Medulla oblongata (tissue), 1 donor: ENCODE measurements around the gene ANK3.
"Not testable (repeated sequence)": the region's sequence is repeated elsewhere in the genome, so short reads cannot be mapped to it uniquely, and the experiment has no call there.

ENCODE experiments used
- DNase-seq: peaks from one replicate; pipeline ENCODE4 v3.0.0-alpha.2; 2015; ENCODE audit errors: extremely low spot score

ANK3 gene

DNA sequence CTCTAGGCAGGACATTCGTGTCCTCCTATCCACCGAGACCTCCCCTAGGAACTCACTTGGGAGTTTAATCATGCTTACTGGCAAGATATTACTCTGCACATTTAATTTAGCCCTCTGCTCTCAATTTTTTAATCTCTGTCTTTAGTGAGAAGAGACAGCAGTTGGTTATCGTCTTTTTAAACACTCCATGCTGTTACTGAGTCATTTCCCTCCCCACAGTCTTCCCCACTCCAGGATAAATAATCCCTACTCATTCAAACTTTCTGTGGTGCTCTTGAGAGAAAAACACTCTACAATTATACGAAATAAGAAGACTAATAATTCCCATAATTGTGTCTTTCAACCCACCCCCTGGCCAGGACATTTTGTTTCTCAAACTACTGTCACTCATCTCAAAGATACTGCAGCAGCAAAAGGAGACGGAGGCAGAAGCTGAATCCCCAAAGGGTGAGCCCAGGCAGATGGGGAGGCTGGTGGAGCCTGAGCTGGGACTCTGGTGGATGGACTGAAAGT is 84.2 kb downstream of the ANK3 start:
- no peak for DNase-seq

DNA sequence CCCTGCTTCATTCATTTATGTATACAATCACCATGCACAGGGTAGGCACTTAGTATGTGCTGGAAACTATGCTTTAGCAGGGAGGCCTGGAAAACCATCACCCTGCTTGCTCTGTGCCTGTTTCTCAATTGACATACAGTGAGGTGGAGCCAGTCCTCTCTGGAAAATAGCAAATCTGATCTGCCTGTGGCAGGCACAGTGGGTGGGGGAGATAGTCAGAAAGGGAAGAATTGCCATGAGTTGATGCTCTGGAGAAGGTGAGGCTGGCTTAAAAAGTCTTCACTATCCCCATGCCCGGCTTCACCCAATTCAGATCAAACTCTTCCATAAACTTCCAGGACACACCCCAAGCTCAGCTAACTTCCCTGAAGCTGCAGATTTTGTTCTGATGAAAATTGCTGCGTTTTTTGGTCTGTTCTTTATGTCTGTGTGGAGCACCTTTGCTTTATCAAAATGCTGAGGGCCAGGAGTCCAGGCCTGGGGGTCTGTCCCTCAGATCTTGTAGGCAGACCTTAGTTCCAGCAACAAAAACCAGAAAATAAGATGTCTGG is 84.8 kb downstream of the ANK3 start:
- DNase-seq: no peak

DNA sequence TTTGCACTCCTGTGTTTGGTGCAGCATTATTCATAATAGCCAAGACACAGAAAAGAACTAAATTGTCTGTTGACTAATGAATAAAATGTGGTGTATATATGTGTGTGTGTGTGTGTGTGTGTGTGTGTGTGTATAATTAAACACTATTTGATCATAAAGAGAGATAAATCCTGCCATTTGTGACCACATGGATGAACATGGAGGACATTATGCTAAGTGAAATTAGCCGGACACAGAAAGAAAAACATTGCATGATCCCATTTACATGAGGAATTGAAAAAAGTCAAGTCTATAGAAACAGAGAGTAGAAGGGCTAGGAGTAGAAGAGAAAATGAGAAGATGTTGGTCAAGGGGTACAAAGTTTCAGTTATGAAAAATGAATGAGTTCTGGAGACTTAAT is 85.9 kb downstream of the ANK3 start:
- DNase-seq: no peak

DNA sequence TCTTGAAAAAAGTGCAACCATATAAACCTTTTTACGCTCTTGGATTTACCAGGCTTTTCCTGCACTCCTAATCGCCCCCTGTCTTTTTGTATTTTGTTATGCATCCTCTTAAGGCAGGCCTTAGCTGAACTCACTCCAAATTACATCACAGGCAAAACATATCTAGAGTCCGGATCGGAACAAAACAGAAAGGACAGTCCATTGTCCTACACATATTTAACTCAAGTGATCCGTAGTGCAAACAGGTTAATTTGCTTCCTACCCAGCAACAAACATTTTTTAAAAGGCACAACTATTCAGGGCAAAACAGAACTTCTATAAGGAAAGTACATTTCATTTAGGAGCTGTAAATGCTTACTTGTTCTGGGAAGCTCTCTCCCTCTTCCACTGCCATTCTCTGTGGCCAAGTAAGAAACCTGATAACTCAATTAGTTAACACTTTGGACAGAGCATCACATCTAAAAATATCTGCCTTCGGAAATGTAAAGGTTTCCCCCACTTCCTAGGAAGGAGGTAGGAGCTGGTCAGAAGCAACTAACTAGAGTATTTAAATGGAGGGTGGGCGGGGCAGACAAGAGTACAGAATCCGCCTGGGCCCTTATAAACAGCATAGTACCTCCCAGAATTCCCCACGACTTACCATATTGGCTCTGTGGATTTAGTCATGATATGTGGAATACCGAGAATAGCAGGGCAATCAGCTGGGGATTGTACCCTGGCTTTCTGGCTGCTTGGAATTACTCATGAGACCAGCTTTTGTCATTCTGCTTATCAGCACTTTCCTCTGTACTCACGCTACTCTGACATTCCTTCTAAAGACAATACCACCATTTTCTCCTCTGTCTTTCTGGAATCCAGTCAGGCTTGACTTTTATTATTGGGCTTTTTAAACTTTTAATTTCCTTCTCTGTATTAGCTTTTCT is 89.5 kb downstream of the ANK3 start:
- peak; percentile 46 for DNase-seq

DNA sequence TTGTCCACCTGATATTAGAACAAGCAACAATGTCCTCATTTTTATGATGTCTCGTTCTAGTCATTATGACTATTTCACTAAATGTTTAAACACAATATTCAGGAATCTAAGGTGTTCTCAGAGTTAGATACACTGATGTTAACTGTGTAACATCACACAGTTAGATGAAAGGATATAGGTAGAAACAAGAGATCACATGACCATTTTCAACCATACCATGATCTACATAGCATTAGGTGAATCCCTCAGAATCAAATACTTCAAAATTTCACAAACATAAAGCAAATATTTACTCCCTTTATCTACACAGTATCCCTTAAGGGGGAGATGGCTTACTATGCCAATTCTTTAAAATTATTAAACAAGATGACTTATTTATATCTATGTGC is 90.3 kb downstream of the ANK3 start:
- DNase-seq: no peak

DNA sequence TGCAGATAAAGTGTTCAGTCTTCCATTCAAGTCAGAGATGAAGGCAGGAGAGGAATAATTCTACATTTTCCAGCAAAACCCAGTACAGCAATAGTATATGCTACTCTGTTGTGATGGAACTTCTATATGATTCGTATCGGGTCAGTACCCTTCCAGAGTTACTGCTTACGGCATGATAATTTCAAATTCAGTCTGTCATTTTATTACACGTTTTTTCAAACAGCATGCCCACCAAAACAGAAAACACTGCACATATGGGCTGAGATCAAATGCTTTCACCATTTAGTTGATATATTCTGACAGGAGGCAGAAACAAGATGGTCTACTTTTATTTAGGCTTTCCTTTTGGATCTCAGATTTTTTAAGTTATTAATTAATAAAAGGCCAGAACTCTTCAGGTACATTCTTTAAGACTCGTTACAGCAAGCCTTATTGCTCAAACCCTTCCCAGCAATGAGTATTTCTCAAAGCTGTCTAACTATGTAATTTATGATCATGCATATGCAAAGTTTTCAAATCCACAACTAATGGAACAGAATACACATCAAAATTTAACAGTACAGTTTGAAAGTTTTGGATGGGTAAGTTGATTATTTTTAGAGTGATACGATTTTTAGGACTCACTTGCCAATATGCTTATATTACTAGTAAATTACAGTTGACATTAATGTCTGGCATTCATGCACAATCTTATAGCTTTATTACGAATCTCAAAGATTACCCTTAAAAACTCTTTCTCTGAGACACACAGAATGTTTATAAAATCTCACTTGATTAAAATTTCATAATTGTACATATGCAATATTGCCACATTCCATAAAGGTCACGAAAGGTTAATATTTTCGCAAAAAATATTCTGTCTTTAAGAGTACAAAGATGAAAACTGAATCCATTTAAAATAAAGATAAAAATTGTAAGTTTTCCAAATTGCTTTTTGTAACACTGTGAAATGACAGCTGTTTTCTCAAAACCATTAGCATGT is 91.0 kb downstream of the ANK3 start:
- DNase-seq: no peak

DNA sequence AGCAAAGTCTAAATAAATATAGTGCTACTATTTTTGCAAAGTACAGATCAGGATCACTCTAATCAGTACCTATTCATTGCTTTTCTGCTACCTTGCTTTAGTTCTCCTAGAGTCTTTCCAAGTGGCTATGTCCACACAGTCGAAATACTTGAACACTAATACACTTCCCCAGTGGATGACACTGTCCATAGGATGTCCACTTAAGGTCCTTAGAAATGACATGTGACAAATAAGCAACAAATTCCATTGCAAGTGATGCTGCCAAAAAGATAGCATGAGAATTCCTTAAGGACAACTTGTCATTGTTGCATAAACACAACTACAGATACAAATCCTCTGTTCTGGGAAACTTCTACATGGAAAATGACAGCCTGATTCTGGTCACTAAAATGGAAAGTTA is 93.6 kb downstream of the ANK3 start:
- DNase-seq: no peak

DNA sequence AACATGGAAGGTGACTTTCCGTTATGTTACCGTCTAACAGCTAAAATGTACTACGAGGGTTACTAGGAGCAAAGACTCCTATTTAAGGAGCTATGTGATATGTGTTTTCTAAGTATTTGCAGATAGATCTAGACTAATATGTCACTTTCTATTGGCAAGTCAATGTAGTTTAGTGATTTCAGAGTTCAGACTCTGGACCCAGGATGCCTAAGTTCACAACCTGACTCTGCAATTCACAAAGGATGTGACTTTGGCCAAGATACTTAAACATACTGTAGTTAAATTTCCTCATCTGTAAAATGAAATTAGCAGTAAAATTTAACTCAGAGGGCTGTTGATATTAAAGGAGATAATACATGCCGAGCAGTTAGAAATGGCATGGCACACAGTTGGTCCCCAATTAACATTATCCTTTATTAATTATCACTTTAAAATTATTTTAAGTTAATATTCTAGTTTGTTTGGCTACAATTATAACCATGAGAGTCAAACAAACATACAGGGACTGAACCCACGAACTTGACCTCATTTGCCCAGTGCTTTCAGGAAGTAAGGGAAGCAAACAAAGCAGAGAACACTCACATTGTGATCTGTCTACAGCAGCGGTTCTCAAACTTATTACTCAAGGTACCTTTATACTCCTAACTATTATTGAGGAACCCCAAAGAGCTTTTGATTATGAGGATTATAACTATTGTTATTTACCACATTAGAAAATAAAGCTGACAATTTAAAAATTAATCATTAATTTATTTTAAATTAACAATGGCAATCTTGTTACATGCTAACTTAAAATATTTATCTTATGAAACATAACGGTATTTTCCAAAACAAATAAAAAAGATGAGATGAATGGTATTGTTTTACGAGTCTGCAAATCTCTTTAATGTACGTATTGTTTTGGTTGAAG is 94.4 kb downstream of the ANK3 start:
- no peak for DNase-seq

DNA sequence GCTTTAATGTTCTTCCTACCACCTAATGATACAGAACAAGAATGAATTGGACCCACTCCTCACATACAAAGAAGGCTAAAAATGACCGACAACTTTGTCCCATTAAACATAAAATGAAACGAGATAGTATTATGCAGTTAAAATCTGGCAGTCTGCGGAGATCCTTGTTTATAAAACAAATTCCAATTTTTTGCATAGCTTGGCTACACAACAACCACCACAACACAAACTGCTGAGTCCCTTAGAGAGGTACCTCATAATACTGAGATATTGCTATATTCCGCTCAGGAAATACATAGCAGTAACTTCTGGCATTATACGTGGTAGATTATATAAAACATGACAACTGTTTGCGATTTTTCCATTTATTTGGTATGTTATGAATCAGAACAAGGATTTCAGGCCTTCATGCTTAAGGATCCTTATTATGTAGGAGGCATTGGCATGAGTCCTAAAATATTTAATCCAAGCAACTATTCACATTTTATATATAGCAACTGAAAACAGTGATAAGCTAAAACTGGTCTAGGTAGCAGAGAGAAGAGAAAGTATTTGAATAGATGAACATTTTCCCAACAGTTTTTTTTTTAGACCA is 96.0 kb downstream of the ANK3 start:
- DNase-seq: no peak

DNA sequence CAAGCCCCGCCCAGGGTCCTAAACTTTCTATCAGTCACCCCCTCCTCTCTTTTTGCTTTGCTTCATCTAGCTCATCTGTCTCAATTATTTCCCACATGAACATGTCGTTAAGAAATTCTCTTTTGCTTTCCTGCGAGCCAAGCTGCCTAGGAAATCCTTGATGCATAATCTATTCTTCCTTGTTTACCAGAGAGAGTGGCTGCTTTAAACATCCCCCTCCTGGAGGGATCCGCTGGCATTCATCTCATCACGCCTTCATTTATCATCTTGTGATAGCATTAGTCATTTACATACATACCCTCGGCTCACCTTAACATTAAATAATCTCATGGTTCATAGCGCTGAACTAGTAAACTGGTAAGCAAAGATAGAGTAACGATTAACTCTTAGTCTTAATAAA is 96.7 kb downstream of the ANK3 start:
- no peak for DNase-seq

DNA sequence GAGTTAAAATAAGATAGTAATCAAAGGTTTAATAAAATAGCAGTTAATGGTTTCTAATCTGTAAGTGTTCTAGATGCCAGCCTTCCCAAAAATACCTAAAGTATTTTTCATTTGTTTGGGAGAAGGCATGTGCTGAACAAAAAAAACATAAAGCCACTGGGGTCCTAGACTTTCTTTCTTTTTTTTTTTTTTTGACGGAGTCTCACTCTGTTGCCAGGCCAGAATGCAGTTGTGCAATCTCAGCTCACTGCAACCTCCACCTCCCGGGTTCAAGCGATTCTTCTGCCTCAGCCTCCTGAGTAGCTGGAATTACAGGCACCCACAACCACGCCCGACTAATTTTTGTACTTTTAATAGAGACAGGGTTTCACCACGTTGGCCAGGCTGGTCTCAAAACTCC is 97.1 kb downstream of the ANK3 start:
- not testable (repeated sequence) for DNase-seq

DNA sequence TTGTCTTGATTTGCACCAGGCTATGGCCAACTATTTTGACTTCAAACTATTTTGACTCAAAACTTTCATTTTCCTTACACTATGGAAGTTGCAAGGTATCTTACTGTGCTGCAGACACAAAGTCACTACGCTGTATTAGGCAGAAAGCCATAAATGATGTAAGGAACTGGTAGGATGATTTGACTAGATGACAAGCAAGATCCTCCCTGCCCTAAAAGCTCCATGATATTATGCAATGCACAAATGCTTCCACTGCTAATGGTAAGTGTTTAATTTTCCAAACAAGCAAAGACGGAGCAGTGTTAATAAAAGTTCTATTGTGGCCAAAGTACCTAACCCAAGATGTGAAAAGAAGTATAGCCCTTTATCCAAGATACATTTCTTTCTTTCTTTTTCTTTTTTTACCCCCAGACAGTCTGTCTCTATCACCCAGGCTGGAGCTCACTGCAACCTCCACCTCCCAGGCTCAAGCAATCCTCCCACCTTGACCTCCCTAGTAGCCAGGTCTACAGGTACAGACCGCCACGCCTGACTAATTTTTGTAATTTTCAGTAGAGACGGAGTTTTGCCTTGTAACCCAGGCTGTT is 98.2 kb downstream of the ANK3 start:
- DNase-seq: no peak

DNA sequence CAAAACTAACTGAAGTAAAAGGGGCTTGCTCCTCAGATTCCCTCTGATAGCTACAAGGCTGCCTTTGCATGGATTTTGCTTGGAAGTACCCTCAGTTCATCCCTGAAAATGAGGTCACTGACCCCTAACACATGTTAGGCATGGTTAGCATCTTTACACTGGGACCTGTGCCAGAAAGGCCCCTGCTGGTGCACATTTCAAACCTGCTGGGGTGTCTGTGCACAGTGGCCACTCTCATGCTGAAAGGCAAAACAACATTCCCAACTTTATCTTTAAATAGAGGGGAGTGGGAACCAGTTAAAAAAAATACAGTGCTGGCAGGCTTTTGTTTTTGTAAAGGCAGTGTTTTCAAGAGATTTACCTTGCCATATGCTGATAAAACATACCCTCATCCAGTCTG is 99.1 kb downstream of the ANK3 start:
- no peak for DNase-seq

DNA sequence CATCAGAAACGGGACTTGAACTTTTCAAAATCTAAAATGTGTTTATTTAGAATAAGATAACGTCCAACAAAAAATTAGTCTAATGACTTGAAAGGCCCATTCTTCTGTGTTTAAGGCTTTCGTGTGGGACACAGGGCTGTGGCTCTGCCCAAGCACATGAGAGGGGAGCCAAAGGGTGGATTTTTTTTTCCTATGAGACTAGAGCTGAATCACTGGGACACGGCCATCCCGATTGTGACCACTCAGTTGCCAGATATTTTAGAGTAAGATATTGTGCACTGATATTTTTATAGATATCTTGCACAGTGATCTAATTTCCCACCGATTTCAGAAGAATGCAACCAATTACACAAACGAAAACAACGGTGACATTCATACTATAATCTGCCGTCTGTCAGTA is 99.9 kb downstream of the ANK3 start:
- no peak for DNase-seq

DNA sequence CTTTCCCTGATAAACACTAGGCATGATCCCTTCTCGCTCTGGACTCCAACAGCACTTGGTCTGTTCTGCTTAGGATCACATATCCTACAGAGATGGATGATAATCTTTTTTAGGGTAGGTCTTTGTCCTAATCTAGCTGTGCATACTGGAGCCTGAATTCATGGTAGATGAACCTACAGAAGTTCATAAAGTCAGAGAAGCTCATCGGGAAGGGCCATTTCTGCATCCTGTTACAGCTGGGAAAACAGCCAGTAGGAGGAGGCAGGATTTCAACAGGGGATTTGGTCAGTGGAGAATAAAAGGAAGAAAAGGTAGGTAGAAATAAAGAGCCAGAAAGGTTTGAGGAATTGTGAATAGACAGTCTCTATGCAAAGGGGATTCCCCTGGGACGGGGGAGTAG is 101.4 kb downstream of the ANK3 start:
- no peak for DNase-seq

DNA sequence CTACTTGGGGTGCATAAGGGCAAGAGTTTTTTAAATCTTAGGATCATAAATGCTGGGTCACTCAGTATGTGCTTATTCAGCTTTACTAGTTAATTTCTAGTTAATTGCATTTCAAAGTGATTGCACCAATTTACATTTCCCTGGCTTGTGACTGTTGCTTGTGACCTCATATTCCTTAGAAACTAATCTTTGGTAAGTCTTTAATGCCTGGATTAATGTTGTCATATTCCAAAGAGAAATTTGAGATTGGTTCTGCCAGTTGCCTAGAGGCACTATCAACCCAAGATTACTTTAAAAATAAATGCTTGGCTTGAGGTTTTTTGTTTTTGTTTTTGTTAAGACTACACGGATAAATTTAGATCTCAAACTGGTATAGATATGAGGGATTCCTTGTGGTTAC is 103.1 kb downstream of the ANK3 start:
- no peak for DNase-seq

DNA sequence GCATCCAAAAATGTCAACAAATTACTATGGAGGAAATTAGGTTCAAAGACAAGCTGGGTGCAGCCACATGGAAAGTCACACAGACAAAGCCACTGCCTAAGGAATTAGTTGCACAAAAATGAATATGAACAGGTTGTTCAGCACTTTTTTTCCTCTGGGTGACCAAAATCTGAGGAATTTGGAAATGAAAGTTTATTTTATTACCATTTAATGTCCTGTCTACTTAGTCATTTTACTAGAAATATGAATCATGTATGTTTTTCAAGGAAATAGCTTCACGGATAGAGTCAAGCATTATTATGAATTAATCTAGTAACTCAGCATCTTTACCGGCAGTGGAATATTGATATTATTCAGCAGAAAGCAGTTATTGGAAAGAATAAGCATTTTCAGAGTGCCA is 106.3 kb downstream of the ANK3 start:
- no peak for DNase-seq

DNA sequence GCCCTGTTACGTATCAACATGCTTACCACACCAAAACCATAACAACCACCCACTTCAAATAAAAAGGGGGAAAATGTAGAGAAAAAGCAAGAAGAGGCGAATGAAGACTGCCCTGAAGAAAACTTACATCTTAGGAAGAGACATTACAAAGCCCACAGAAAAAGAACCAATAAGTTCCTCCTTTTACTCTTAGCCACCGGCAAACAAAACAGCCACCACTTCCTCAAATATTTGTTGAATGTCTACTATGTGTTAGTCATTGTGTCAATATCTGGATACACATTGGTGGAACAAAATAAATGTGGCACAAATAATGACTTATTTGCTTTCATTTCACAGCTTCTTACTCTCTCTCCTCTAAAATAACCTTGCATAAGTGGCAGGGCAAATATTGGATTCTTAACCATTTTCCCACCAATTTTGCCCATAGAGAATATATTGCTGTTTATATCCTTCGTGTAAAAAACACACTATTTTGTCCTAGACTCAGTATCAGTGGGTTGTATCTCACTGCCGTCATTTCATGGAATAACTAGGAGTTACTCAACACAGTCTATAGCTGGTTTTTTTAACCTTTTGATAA is 106.8 kb downstream of the ANK3 start:
- peak; percentile 62 for DNase-seq

DNA sequence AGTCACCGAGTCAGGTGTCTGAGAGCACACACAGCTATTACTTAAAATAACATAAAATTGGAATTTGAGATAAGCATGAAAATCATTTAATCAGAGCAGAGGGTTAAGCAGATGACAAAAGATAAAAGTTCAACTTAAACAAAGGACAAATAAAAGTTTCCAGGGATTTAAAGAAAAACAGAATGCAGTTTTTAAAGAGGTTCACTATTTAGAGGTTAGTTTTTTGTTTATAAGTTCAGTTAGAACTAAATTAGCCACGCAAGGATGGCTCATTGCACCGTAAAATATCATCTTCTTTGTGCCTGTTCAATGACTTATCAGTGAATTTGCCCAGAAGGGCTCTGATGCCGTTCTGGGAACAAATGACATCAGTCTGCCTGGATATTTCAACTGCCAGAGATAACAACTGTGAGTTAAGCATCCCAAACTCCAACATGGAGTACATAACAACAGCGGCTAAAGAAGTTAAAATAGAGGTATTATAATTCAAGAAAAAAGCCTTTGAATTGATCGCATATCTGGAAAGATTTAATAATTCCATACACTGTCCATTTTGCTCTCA is 107.8 kb downstream of the ANK3 start:
- no peak for DNase-seq

DNA sequence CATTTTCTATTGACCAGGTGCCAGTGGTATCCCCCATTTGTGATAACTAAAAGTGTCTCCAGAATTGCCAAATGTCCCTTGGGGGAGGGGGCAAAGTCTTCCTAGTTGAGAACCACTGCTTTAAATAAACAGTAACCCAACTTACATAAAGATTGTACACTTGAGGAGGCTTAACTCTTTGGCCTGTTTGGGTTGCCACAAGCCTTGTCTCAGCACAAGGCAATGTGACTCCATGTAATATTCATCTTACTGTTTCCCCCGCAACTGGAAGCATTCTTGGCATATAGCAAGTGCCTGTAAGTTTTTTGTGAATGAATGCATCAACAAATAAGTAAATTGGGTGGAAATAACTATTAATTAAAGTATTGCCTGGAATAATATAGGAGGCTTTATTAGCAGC is 108.3 kb downstream of the ANK3 start:
- DNase-seq: no peak
